PC-3 (cell line): ENCODE measurements around the gene EPB41L4B. TPM values are rescaled to one million over a fixed set of nuclear protein-coding genes. Genes with fewer than 3 reads are reported as not detected.

ENCODE experiments used
- ATAC-seq: fragments of 200-7000 bp; cut with Tn5 transposase; 2 replicates; pipeline ENCODE4 v1.9.1; 2020; ENCODE audit warnings: mild to moderate bottlenecking, moderate library complexity
- BruUV-seq: library from RNA; stranded (reverse); fragments of 400-500 nt; replicated peaks from 2 replicates; lab custom pipeline; 2021; lab: Mats Ljungman, UMichigan
- CTCF ChIA-PET: fragments of 300-600 bp; sonication (Branson Sonifier 250); formaldehyde crosslinking; loops from one replicate; lab custom pipeline; 2022; ENCODE audit warnings: antibody characterized with exemption; lab: Charles Lee
- POLR2A ChIA-PET: fragments of 300-600 bp; sonication (Branson Sonifier 250); formaldehyde crosslinking; loops from one replicate; lab custom pipeline; 2022; ENCODE audit warnings: antibody characterized with exemption; ENCODE audit not compliant: unreplicated experiment; lab: Charles Lee
- DNase-seq: peaks from one replicate; pipeline ENCODE4 v3.0.0-alpha.2; 2015
- H2AFZ ChIP-seq: fragments of 300-600 bp; sonication (generic); 2 replicates; pipeline ENCODE4 v1.6.0; 2016; ENCODE audit warnings: antibody characterized with exemption, low read length
- H3F3A ChIP-seq: fragments of 300-600 bp; sonication (generic); one replicate; pipeline ENCODE4 v1.6.0; 2017; ENCODE audit warnings: antibody characterized with exemption, low read length, control low read depth, mild to moderate bottlenecking; ENCODE audit not compliant: unreplicated experiment
- H3K27ac ChIP-seq: fragments of 300-600 bp; sonication (generic); 2 replicates; pipeline ENCODE4 v1.5.1; 2016; ENCODE audit warnings: mild to moderate bottlenecking, low read length
- H3K27me3 ChIP-seq: fragments of 300-600 bp; sonication (generic); 2 replicates; pipeline ENCODE4 v1.6.1; 2016; ENCODE audit warnings: low read length, mixed read lengths
- H3K36me3 ChIP-seq: fragments of 300-600 bp; sonication (generic); 2 replicates; pipeline ENCODE4 v1.6.1; 2016; ENCODE audit warnings: low read depth, mixed run types, low read length, mixed read lengths
- H3K4me1 ChIP-seq: fragments of 300-600 bp; sonication (generic); 2 replicates; pipeline ENCODE4 v1.5.1; 2016; ENCODE audit warnings: low read length; ENCODE audit not compliant: insufficient read depth
- H3K4me2 ChIP-seq: fragments of 300-600 bp; sonication (generic); 2 replicates; pipeline ENCODE4 v1.6.0; 2016; ENCODE audit warnings: low read length
- H3K4me3 ChIP-seq: fragments of 300-600 bp; sonication (generic); 2 replicates; pipeline ENCODE4 v1.5.1; 2016; ENCODE audit warnings: mild to moderate bottlenecking, low read length, mixed read lengths
- H3K79me2 ChIP-seq: fragments of 300-600 bp; sonication (generic); 2 replicates; pipeline ENCODE4 v1.6.1; 2017; ENCODE audit warnings: low read length, mixed read lengths
- H3K9ac ChIP-seq: fragments of 300-600 bp; sonication (generic); 2 replicates; pipeline ENCODE4 v1.6.0; 2016; ENCODE audit warnings: mild to moderate bottlenecking, low read length
- H3K9me2 ChIP-seq: fragments of 300-600 bp; sonication (generic); replicated peaks from 2 replicates; pipeline ENCODE4 v1.6.1; 2016; ENCODE audit warnings: mixed run types, low read length, mixed read lengths
- H3K9me3 ChIP-seq: fragments of 300-600 bp; sonication (generic); 2 replicates; pipeline ENCODE4 v1.6.1; 2016; ENCODE audit warnings: low read length, mixed read lengths
- H4K20me1 ChIP-seq: fragments of 300-600 bp; sonication (generic); 2 replicates; pipeline ENCODE4 v1.6.1; 2016; ENCODE audit warnings: low read length, mixed read lengths
- EZH2 ChIP-seq: fragments of 300-600 bp; sonication (generic); IDR thresholded peaks from one replicate; pipeline ENCODE4 v1.6.1; 2017; ENCODE audit warnings: antibody characterized with exemption, mild to moderate bottlenecking, low read length; ENCODE audit not compliant: unreplicated experiment
- EZH2phosphoT487 ChIP-seq: fragments of 300-600 bp; sonication (generic); IDR thresholded peaks from 2 replicates; pipeline ENCODE4 v1.6.1; 2018; ENCODE audit warnings: mild to moderate bottlenecking, antibody characterized with exemption, low read length, borderline replicate concordance
- intact Hi-C: fragments of 100-400 bp; cut with micrococcal nuclease; formaldehyde crosslinking; loops from 2 replicates; pipeline ENCODE4 v1.9.0; 2023
- total RNA-seq: library from RNA; depleted of rRNA; stranded (reverse); fragments of >200 nt; gene quantifications from 2 replicates; pipeline ENCODE4 v1.2.3, GENCODE V29; 2014
- TF ChIP-seq, protein P1 (sequence below): fragments of 300-600 bp; sonication (generic); conservative IDR thresholded peaks from 2 replicates; pipeline ENCODE4 v1.5.1; 2017; ENCODE audit warnings: antibody characterized with exemption, low read depth, mild to moderate bottlenecking, low read length

The EPB41L4B gene
- total RNA-seq, 1 experiment from 2014 or later = 11.2 TPM

DNA sequence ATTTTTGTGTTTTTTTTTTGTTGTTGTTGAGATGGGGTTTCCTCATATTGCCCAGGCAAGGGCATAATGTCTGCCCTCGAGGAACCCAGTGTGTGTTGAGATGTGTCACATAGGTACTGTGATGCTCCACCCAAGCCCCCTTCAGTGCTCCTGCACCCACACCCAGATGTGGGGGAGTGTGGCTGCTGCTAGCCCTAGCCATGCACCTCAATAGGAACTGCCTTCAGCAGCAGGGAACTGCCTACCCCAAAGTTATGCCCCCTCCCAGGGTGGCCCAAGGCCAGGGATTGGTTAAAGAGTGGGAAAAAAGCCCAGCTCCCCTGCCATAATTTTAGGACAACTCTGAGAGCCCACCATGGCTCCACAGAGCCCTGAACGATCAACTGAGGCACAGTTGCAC is 33.3 kb upstream of the EPB41L4B start:
- Histone ChIP-seq H3K27ac (no peak overlapping the region), H3K36me3 (no peaks in the 10 kb centered on the region), H3K4me1 (peaks cover 10% of the 10 kb centered on the region), H3K4me2 (no peak overlapping the region), H4K20me1 (no peaks in the 10 kb centered on the region), H3K9me2 (no peaks in the 10 kb centered on the region), H3F3A (no peaks in the 10 kb centered on the region), H3K9me3 (no peaks in the 10 kb centered on the region), H3K27me3 (no peaks in the 10 kb centered on the region), H3K4me3 (no peak overlapping the region), H3K9ac (no peak overlapping the region), H2AFZ (no peak overlapping the region), H3K79me2 (no peaks in the 10 kb centered on the region)
- BruUV-seq = no TSS peak
- DNase-seq (no peak), ATAC-seq (no peak)
- ChIA-PET POLR2A (no interaction called here), CTCF (no interaction called here)
- intact Hi-C loops = no loop called here
- TF ChIP-seq EZH2phosphoT487 = no peak
- TF ChIP-seq, protein P1, sequence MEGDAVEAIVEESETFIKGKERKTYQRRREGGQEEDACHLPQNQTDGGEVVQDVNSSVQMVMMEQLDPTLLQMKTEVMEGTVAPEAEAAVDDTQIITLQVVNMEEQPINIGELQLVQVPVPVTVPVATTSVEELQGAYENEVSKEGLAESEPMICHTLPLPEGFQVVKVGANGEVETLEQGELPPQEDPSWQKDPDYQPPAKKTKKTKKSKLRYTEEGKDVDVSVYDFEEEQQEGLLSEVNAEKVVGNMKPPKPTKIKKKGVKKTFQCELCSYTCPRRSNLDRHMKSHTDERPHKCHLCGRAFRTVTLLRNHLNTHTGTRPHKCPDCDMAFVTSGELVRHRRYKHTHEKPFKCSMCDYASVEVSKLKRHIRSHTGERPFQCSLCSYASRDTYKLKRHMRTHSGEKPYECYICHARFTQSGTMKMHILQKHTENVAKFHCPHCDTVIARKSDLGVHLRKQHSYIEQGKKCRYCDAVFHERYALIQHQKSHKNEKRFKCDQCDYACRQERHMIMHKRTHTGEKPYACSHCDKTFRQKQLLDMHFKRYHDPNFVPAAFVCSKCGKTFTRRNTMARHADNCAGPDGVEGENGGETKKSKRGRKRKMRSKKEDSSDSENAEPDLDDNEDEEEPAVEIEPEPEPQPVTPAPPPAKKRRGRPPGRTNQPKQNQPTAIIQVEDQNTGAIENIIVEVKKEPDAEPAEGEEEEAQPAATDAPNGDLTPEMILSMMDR = no peak
- no peak for TF ChIP-seq EZH2

DNA sequence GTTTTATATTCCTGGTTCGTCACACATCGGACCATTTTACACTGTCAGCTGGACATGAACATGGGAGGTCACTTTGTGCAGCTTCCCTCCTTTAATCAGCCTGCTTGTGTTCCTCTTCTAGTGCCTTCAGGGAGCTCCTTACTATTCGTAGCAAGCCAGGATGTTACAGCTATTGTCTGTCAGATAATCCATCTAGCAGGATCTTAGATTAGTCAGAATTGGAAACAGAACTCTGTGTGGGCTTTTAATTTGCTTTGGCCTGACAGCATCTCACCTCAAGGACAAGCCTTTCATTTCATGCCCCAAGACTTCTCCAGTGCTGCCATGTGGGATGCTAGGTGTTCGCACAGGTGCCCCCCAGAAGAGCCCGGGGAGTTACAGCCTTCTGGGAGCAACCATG is 30.2 kb upstream of the EPB41L4B start:
- Histone ChIP-seq H4K20me1 (no peaks in the 10 kb centered on the region), H3K4me1 (peaks cover 14% of the 10 kb centered on the region), H3K9me3 (no peaks in the 10 kb centered on the region), H3K79me2 (no peaks in the 10 kb centered on the region), H3K4me3 (no peak overlapping the region), H3F3A (no peaks in the 10 kb centered on the region), H2AFZ (no peak overlapping the region), H3K27ac (no peak overlapping the region), H3K36me3 (no peaks in the 10 kb centered on the region), H3K9me2 (no peaks in the 10 kb centered on the region), H3K27me3 (no peaks in the 10 kb centered on the region), H3K4me2 (no peak overlapping the region), H3K9ac (no peak overlapping the region)
- intact Hi-C loops = no loop called here
- TF ChIP-seq EZH2phosphoT487 (no peak), EZH2 (no peak)
- TF ChIP-seq, protein P1 = no peak
- ATAC-seq = no peak
- POLR2A ChIA-PET = no interaction called here
- CTCF ChIA-PET = no interaction called here
- DNase-seq = no peak
- no TSS peak for BruUV-seq

DNA sequence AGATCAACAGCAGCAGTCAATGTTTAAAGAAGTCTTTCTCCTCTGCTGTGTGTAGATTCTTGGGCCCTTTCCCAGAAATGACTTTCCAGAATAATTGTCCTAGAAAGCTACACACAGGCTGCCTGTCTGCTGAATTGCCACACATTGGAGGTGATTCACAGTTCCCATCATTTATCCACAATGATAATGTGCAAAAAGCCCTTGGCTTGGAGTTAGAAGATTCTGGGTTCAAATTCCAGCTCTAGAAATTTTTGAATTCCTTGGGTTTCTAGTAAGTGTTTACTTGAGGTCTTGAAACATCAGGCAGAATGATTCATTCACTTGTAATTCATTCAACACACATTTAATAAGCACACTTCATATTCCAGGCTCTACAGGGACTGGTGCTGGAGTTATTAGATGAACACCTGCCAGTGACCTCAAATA is 28.6 kb upstream of the EPB41L4B start:
- Histone ChIP-seq H3K4me2 (peak overlapping the region; percentile 26; the same call in 1 of the 2 replicates), H3K79me2 (no peaks in the 10 kb centered on the region), H3K27ac (no peak overlapping the region), H3K9ac (no peak overlapping the region), H3K4me1 (peaks cover 23% of the 10 kb centered on the region), H3K36me3 (no peaks in the 10 kb centered on the region), H3K9me3 (no peaks in the 10 kb centered on the region), H4K20me1 (no peaks in the 10 kb centered on the region), H3K27me3 (no peaks in the 10 kb centered on the region), H3F3A (no peaks in the 10 kb centered on the region), H3K4me3 (no peak overlapping the region), H3K9me2 (no peaks in the 10 kb centered on the region), H2AFZ (no peak overlapping the region)
- TF ChIP-seq EZH2 (no peak), EZH2phosphoT487 (no peak)
- TF ChIP-seq, protein P1 = no peak
- intact Hi-C loops = no loop called here
- BruUV-seq = no TSS peak
- DNase-seq = peak; percentile 77
- ChIA-PET CTCF (no interaction called here), POLR2A (no interaction called here)
- ATAC-seq = peak; percentile 77
